ENCODE results near the gene TMEM132A.

DNA sequence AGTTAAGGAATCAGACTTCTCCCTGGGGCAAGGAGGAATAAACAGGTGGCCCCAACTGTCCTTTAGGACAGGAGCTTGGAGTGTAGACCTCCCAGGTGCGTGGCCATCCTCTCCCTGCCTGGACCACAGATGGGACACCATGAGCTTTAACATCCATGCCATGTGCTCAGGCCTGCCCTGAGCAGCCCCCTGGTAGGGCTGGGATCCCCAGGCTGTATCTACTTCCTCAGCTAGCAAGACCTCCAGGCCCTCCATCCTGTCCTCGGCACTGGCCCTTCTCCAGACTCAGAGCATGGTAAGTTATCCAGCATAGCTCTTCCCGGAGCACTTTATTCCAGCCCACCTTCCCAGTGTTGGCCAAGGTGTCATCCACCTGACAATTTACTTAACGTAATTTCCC, 53.0 kb downstream of the TMEM132A start:
- TF ChIP-seq, protein P1, sequence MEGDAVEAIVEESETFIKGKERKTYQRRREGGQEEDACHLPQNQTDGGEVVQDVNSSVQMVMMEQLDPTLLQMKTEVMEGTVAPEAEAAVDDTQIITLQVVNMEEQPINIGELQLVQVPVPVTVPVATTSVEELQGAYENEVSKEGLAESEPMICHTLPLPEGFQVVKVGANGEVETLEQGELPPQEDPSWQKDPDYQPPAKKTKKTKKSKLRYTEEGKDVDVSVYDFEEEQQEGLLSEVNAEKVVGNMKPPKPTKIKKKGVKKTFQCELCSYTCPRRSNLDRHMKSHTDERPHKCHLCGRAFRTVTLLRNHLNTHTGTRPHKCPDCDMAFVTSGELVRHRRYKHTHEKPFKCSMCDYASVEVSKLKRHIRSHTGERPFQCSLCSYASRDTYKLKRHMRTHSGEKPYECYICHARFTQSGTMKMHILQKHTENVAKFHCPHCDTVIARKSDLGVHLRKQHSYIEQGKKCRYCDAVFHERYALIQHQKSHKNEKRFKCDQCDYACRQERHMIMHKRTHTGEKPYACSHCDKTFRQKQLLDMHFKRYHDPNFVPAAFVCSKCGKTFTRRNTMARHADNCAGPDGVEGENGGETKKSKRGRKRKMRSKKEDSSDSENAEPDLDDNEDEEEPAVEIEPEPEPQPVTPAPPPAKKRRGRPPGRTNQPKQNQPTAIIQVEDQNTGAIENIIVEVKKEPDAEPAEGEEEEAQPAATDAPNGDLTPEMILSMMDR (IDR thresholded peaks at IDR 0.05), result no peak
- no peak for TF ChIP-seq POLR2AphosphoS5 (IDR thresholded peaks at IDR 0.05)

Measured in gastroesophageal sphincter (tissue), 3 donors.